ENCODE measurements around the gene ZNF785. TPM values are rescaled to one million over a fixed set of nuclear protein-coding genes. Genes with fewer than 3 reads are reported as not detected.

ZNF785 gene
- polyA plus RNA-seq, 5 donors: 22.3 to 29.1 (median 25.2) TPM

DNA sequence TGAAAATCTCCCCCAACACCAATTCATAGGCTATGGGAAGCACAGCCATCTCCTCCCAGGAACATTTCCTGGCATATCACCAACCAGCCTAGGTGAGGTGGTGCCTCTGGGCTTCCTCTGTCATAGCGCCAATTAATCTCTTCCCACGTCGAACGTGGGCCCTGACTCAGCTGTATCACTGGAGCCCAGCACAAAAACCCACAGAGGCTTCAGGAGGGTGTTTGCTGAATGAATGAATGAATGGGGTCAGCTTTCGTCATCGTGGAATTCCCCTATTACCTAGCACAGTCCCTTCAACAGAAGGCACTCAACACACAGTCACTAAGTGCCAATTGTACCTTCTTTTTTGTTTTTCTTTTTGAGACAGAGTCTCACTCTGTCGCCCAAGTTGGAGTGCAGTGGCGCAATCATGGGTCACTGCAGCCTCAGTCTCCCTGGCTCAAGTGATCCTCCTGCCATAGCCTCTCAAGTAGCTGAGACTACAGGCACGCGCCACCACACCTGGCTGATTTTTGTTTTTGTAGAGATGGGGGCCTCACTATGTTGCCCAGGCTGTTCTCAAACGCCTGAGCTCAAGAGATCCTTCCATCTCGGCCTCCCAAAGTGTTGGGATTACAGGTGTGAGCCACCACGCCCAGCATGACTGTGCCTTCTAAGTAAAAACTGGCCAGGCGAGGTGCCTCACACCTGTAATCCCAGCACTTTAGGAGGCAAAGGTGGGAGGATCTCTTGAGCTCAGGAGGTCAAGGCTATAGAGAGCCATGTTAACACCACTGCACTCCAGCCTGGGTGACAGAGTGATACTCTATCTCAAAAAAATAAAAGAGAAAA, 18.1 kb downstream of the ZNF785 start:
- DNase-seq: no peak

- no peak for DNase-seq
Measured at GRCh38 chr16:30566531-30566930, 19.0 kb downstream of the ZNF785 start.

- no peak for DNase-seq
Measured at GRCh38 chr16:30565984-30566383, 19.5 kb downstream of the ZNF785 start.

DNA sequence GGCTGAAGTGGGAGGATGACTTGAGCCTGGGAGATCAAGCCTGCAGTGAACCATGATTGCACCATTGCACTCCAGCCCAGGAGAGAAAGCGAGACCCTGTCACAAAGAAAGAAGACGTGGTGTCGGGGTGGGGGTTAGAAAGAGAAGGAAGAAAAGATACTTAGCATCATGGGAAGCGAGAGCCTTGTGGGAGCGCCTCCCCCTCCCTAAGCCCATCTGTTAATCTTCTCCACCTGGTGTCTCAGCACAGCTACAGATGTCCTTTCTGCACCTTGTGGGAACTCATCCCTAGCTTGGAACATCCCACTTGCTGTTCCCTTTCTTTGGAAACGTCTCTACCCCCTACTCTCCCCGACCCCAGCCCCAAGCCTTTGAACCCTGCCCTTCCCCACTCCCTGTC, 20.0 kb downstream of the ZNF785 start:
- DNase-seq: no peak

GRCh38 chr16:30562021-30562420, 23.5 kb downstream of the ZNF785 start:
- no peak for DNase-seq

GRCh38 chr16:30561089-30561816, 24.2 kb downstream of the ZNF785 start:
- DNase-seq: no peak

DNA sequence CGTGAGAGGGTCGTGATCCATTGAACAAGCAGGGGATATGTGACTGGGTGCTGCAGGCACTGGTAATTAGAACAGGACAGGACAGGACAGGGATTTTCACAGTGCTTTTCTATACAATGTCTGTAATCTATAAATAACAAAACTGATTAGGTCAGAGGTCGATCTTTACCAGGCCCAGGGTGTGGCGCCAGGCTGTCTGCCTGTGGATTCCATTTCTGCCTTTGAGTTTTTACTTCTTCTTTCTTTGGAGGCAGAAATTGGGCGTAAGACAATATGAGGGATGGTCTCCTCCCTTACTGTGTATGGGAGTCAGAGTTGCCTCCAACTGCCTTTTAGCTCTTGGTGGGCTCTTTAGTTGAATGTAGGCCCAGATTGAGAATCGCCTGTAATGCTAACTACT, 25.8 kb downstream of the ZNF785 start:
- no peak for DNase-seq

DNA sequence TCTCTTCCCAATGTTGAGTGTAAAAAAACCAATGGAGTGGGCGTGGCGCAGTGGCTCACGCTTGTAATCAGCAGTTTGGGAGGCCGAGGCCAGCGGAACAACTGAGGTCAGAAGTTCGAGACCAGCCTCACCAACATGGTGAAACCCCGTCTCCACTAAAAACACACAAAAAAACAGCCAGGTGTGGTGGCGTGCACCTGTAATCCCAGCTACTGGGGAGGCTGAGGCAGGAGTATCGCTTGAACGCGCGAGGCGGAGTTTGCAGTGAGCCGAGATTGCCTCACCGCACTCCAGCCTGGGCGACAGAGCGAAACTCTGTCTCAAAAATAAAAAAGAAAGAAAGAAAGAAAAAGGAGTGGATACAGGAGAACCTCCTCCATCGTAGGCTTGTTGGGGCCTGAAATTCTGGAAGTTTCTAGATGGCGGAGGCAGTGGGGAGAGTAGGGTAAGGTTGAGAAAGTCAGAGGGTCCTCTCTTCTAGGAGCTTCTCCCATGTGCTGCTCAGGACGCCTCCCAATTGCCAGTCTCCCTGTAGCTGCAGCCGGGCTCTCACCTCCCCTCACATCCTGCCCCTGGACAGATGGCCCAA, 26.6 kb downstream of the ZNF785 start:
- DNase-seq: no peak

DNA sequence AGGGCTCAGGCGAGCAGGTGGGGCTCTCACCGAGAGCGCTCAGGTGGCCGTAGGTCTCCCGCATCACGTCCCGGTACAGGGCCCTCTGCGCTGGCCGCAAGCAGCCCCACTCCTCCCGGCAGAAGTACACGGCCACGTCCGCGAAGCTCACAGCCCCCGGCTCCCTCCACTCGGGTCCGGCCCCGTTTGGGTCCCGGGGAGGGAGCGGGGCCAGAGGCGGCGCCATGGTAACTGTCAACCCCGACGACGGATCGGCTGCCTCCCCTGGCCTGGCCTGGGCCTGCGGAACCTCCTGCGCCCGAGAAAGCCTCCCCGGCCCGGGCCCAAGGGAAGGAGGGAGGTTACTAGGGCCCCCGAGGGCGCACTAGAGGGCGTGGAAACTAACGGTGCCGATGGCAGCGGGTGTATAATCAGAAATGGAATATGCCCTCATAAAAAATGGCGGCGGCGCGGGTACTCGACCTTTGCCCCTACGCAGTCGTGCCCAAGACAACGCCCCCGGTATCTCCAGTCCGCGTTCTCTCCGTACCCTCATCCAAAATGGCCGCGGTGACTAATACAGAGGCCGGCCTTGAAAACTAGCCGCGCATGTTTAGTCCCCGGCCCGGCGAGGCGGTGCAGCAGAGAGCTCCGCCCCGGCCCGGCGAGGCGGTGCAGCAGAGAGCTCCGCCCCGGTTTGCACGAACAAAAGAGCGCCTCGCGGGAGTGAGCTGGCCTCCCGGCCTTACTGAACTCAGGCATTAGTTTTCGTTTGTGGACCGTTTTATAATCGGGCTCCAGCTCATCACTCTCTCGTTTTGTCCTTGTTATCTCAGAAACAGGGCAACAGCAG, 27.3 kb downstream of the ZNF785 start, which contains the start of gene ZNF764:
Gene ZNF764, minus strand, starts transcription at position 418 of the 832 bp plus-strand sequence. Its CDS starts 192 bp downstream, at position 226.
- peak; percentile 95 for DNase-seq

GRCh38 chr16:30557707-30557956, 27.9 kb downstream of the ZNF785 start:
- no peak for DNase-seq

- DNase-seq: no peak
Measured at GRCh38 chr16:30556125-30556473, 29.4 kb downstream of the ZNF785 start.

GRCh38 chr16:30555315-30556124, 30.0 kb downstream of the ZNF785 start:
- DNase-seq: no peak

- no peak for DNase-seq
Measured at GRCh38 chr16:30554557-30555314, 30.8 kb downstream of the ZNF785 start.

GRCh38 chr16:30553393-30553899, 32.1 kb downstream of the ZNF785 start:
- DNase-seq: no peak

DNA sequence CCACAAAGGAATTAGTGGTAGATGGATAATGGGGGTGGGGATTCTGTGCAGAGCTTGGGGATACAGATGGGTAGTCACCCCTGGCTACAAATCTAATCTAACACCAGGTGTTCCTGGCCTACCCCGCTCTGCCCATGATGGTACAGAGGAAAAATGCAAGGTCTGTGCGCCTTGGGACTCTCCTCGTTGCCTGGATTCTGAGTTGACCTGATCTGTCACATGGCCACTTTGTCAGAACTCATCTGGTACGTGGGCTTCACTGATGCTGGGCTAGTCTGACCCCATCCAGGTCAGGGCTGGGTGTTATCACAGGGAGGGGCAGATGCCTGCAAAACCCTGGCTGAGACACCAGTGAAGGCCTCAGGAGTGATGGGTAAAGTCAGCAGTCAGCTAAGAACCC, 32.5 kb downstream of the ZNF785 start:
- no peak for DNase-seq

DNA sequence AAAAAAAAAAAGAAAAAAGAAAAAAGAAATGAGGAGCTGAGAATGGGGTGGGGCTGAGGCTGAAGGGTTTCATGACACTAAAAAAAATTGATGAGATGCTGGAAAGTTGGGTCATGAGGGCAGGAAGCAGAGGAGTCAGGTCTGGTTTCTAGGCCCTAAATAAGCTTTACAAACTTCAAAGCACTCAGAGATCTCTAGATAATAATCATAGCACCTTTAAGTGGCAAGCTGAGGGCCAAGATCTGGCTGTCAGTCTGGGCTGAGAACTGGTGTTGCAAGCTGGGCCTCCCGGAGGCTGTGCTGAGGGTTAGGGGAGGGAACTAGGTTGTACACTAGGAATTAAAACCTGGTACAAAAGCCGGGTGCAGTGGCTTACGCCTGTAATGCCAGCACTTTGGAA, 33.7 kb downstream of the ZNF785 start:
- no peak for DNase-seq

DNA sequence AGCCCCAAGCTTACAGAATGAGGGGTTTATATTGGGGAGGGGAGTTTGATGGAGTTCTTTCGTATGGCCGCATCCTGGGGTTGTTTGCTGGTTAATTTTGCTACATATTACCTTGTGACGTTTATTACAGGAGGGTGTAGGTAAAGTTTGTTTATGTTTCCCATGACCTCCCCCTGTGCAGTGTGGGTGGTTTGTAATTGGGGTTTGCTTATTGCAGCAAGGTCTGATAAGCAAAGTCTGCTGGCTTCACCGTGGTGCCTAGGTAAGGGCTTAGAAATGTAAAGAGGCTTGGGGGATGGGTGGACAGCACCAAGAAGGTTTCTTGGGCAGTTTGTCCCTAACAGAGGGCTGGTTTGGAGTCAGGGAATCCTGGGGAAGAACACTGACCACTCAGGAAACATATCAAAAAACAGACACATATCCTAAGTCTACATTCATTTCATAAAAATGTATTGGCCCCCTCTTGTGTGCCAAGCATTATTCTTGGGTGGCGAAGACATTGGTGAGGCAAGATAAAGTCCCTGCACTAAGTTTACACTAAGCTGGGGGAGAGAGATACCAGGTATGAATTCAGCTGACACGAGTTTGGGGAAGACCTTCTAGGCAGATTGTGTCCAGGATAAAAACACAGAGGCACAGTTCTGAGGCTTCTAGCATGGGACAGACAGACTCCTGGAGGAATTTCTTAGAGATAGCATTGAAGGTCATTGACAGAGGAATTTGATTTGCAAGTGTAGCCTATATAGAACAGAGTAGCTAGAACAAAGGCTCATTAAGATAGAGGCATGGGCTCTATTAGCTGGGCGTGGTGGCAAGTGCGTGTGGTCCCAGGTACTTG, 36.9 kb downstream of the ZNF785 start:
- no peak for DNase-seq

GRCh38 chr16:30546115-30546514, 39.4 kb downstream of the ZNF785 start:
- DNase-seq: no peak

GRCh38 chr16:30543067-30543466, 42.4 kb downstream of the ZNF785 start:
- DNase-seq: no peak

Measured in right lung (tissue), 5 donors.